ENCODE results near the gene EEF1A1.
"Not testable (repeated sequence)": the region's sequence is repeated elsewhere in the genome, so short reads cannot be mapped to it uniquely, and the experiment has no call there.

The EEF1A1 gene

GRCh38 chr6:73537677-73538076 is 16.8 kb upstream of the EEF1A1 start:
- DNase-seq = no peak

- DNase-seq = no peak
Measured at GRCh38 chr6:73534628-73535027, 13.8 kb upstream of the EEF1A1 start.

- no peak for DNase-seq
Measured at GRCh38 chr6:73532293-73532692, 11.5 kb upstream of the EEF1A1 start.

- no peak for DNase-seq
Measured at GRCh38 chr6:73528897-73529296, 8.1 kb upstream of the EEF1A1 start.

GRCh38 chr6:73525546-73526330 is 4.9 kb upstream of the EEF1A1 start:
- DNase-seq = no peak

GRCh38 chr6:73523434-73524123 is 2.7 kb upstream of the EEF1A1 start:
- peak; percentile 77 for DNase-seq

- DNase-seq = no peak
Measured at GRCh38 chr6:73521351-73521985, 636 bp upstream of the EEF1A1 start.

- peak; percentile 74 for DNase-seq
Measured at GRCh38 chr6:73519926-73520687, 725 bp downstream of the EEF1A1 start.

- peak; percentile 20 for DNase-seq
Measured at GRCh38 chr6:73518982-73519881, 1.6 kb downstream of the EEF1A1 start.

- not testable (repeated sequence) for DNase-seq
Measured at GRCh38 chr6:73518100-73518981, 2.5 kb downstream of the EEF1A1 start.

GRCh38 chr6:73516514-73517489 is 4.0 kb downstream of the EEF1A1 start:
- peak; percentile 11 for DNase-seq

GRCh38 chr6:73515204-73515655 is 5.6 kb downstream of the EEF1A1 start:
- DNase-seq = no peak

GRCh38 chr6:73514746-73515110 is 6.1 kb downstream of the EEF1A1 start:
- no peak for DNase-seq

- DNase-seq = no peak
Measured at GRCh38 chr6:73513496-73513854, 7.4 kb downstream of the EEF1A1 start.

GRCh38 chr6:73511796-73512195 is 9.0 kb downstream of the EEF1A1 start:
- DNase-seq = no peak

- no peak for DNase-seq
Measured at GRCh38 chr6:73509851-73510250, 11.0 kb downstream of the EEF1A1 start.

GRCh38 chr6:73508776-73509175 is 12.1 kb downstream of the EEF1A1 start:
- DNase-seq = no peak

GRCh38 chr6:73506246-73506645 is 14.6 kb downstream of the EEF1A1 start:
- DNase-seq = no peak

- not testable (repeated sequence) for DNase-seq
Measured at GRCh38 chr6:73505705-73506104, 15.1 kb downstream of the EEF1A1 start.

- DNase-seq = no peak
Measured at GRCh38 chr6:73505142-73505541, 15.7 kb downstream of the EEF1A1 start.

Data from central memory CD4-positive, alpha-beta T cell (primary cell).